ENCODE measurements around the gene CHCHD10. TPM values are rescaled to one million over a fixed set of nuclear protein-coding genes. Genes with fewer than 3 reads are reported as not detected.
A peak's percentile ranks its signal among the peaks of the same experiment; 100 is the strongest.

CHCHD10 gene
- total and polyA plus RNA-seq, 2 of the 13 experiments (the other 11 are each of a cell fraction or from before 2014, with no cell fraction given): 37.0 to 62.8 TPM

DNA sequence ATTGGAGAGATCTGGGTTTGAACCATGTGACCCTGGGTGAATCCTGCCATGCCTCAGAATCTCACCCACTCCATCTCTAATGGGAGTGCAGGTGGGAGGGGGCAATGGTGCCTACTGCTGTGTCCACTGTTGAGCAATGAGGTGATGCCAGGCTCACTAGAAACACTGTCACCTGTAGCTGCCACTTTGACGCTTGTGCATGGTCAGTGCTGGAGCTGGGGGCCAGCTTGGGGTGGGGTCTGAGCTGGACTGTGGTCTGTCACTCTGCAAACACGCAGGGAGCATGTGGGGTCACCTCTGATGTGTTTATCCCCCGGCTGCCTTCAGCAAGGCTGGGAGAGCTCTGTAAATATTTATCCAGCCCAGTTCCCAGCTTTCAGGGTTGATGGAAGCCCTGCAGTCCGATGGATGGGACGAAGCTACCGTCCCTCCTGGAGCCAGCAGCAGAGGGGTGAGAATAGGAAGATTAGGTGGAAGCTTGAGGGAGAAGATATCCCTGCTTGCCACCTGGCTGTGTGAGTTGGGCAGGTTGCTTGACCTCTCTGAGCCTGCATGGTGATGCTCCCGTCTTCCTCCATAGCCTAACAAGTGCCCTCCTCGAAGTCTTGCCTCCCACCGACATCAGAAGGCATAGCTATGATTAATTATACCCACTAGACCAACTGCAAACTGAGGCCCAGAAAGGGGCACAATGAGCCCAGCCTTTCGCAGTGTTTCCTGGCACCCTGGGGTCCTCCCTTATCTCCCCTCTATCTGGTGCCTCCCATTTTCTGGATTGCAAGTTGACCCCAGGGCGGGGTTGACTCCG, 6.5 kb upstream of the CHCHD10 start (continued):
- TF ChIP-seq SAP130 (CRISPR knock-in tag; IDR thresholded peaks at IDR 0.05; ENCODE audit: low read depth) (peak; percentile 96), TOPORS (CRISPR knock-in tag; IDR thresholded peaks at IDR 0.05) (peak; percentile 52; the same call in 1 of the 2 replicates), ZNF260 (CRISPR knock-in tag; IDR thresholded peaks at IDR 0.05; ENCODE audit: borderline replicate concordance, low read depth) (no peak), ZBTB3 (CRISPR knock-in tag; IDR thresholded peaks at IDR 0.05; ENCODE audit: borderline replicate concordance, low read depth) (no peak), ZNF205 (CRISPR knock-in tag; IDR thresholded peaks at IDR 0.05) (peak; percentile 91), AHR (CRISPR knock-in tag; IDR thresholded peaks at IDR 0.05) (peak; percentile 46; the same call in 1 of the 2 replicates), RELA (CRISPR knock-in tag; IDR thresholded peaks at IDR 0.05) (no peak), ZNF292 (CRISPR knock-in tag; IDR thresholded peaks at IDR 0.05; ENCODE audit: borderline replicate concordance, low read depth) (peak; percentile 83; the same call in 1 of the 2 replicates), ZBTB38 (CRISPR knock-in tag; IDR thresholded peaks at IDR 0.05) (no peak), ARNT2 (CRISPR knock-in tag; IDR thresholded peaks at IDR 0.05; ENCODE audit: low read depth) (no peak), GATAD2A (CRISPR knock-in tag; IDR thresholded peaks at IDR 0.05) (peak; percentile 90), ZNF264 (CRISPR knock-in tag; IDR thresholded peaks at IDR 0.05) (peak; percentile 35; the same call in 1 of the 2 replicates), ZNF891 (CRISPR knock-in tag; IDR thresholded peaks at IDR 0.05) (0 out of 2 replicates have a peak, but pooled peaks have one; percentile 13), ESRRA (CRISPR knock-in tag; IDR thresholded peaks at IDR 0.05; ENCODE audit: low read depth) (peak; percentile 85), ZNF44 (CRISPR knock-in tag; IDR thresholded peaks at IDR 0.05) (no peak), KLF15 (CRISPR knock-in tag; IDR thresholded peaks at IDR 0.05; ENCODE audit: borderline replicate concordance) (no peak), ZBTB7B (CRISPR knock-in tag; IDR thresholded peaks at IDR 0.05) (peak; percentile 97), MIER2 (CRISPR knock-in tag; IDR thresholded peaks at IDR 0.05) (no peak; the same call in 1 of the 2 replicates)
- TF ChIP-seq, protein P1, sequence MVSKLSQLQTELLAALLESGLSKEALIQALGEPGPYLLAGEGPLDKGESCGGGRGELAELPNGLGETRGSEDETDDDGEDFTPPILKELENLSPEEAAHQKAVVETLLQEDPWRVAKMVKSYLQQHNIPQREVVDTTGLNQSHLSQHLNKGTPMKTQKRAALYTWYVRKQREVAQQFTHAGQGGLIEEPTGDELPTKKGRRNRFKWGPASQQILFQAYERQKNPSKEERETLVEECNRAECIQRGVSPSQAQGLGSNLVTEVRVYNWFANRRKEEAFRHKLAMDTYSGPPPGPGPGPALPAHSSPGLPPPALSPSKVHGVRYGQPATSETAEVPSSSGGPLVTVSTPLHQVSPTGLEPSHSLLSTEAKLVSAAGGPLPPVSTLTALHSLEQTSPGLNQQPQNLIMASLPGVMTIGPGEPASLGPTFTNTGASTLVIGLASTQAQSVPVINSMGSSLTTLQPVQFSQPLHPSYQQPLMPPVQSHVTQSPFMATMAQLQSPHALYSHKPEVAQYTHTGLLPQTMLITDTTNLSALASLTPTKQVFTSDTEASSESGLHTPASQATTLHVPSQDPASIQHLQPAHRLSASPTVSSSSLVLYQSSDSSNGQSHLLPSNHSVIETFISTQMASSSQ (IDR thresholded peaks at IDR 0.05; ENCODE audit: low read depth): peak; percentile 48; the same call in 1 of the 2 replicates
- TF ChIP-seq, protein P1 (CRISPR knock-in tag; IDR thresholded peaks at IDR 0.05; ENCODE audit: borderline replicate concordance): peak; percentile 84; the same call in 1 of the 2 replicates
- TF ChIP-seq, protein P2, sequence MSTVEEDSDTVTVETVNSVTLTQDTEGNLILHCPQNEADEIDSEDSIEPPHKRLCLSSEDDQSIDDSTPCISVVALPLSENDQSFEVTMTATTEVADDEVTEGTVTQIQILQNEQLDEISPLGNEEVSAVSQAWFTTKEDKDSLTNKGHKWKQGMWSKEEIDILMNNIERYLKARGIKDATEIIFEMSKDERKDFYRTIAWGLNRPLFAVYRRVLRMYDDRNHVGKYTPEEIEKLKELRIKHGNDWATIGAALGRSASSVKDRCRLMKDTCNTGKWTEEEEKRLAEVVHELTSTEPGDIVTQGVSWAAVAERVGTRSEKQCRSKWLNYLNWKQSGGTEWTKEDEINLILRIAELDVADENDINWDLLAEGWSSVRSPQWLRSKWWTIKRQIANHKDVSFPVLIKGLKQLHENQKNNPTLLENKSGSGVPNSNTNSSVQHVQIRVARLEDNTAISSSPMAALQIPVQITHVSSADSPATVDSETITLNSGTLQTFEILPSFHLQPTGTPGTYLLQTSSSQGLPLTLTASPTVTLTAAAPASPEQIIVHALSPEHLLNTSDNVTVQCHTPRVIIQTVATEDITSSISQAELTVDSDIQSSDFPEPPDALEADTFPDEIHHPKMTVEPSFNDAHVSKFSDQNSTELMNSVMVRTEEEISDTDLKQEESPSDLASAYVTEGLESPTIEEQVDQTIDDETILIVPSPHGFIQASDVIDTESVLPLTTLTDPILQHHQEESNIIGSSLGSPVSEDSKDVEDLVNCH (CRISPR knock-in tag; IDR thresholded peaks at IDR 0.05): 0 out of 2 replicates have a peak, but pooled peaks have one; percentile 28
- TF ChIP-seq, protein P3, sequence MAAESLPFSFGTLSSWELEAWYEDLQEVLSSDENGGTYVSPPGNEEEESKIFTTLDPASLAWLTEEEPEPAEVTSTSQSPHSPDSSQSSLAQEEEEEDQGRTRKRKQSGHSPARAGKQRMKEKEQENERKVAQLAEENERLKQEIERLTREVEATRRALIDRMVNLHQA (CRISPR knock-in tag; IDR thresholded peaks at IDR 0.05): no peak
- TF ChIP-seq, protein P4, sequence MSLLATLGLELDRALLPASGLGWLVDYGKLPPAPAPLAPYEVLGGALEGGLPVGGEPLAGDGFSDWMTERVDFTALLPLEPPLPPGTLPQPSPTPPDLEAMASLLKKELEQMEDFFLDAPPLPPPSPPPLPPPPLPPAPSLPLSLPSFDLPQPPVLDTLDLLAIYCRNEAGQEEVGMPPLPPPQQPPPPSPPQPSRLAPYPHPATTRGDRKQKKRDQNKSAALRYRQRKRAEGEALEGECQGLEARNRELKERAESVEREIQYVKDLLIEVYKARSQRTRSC (CRISPR knock-in tag; IDR thresholded peaks at IDR 0.05; ENCODE audit: low read depth): no peak
